ENCODE data around the gene RRBP1.
"Not testable (repeated sequence)": the region's sequence is repeated elsewhere in the genome, so short reads cannot be mapped to it uniquely, and the experiment has no call there.

The RRBP1 gene

GRCh38 chr20:17663486-17663885, 18.6 kb downstream of the RRBP1 start:
- peak; percentile 40 for DNase-seq (ENCODE audit: low read depth)

- DNase-seq (ENCODE audit: low read depth) = no peak
These were observed 19.0 kb downstream of the RRBP1 start for GRCh38 chr20:17663040-17663399.

GRCh38 chr20:17662333-17663039, 19.6 kb downstream of the RRBP1 start:
- DNase-seq (ENCODE audit: low read depth) = peak; percentile 84

GRCh38 chr20:17661121-17661744, 20.8 kb downstream of the RRBP1 start:
- DNase-seq (ENCODE audit: low read depth) = peak; percentile 62

- no peak for DNase-seq (ENCODE audit: low read depth)
These were observed 21.4 kb downstream of the RRBP1 start for GRCh38 chr20:17660667-17661066.

- no peak for DNase-seq (ENCODE audit: low read depth)
These were observed 22.2 kb downstream of the RRBP1 start for GRCh38 chr20:17659801-17660200.

- DNase-seq (ENCODE audit: low read depth) = not testable (repeated sequence)
These were observed 22.7 kb downstream of the RRBP1 start for GRCh38 chr20:17659344-17659743.

- DNase-seq (ENCODE audit: low read depth) = no peak
These were observed 23.4 kb downstream of the RRBP1 start for GRCh38 chr20:17658648-17658993.

GRCh38 chr20:17657898-17658647, 24.0 kb downstream of the RRBP1 start:
- DNase-seq (ENCODE audit: low read depth) = no peak

GRCh38 chr20:17657079-17657825, 24.8 kb downstream of the RRBP1 start:
- DNase-seq (ENCODE audit: low read depth) = no peak

- DNase-seq (ENCODE audit: low read depth) = no peak
These were observed 26.1 kb downstream of the RRBP1 start for GRCh38 chr20:17655865-17656479.

- DNase-seq (ENCODE audit: low read depth) = no peak
These were observed 26.8 kb downstream of the RRBP1 start for GRCh38 chr20:17655286-17655651.

- DNase-seq (ENCODE audit: low read depth) = peak; percentile 39
These were observed 27.3 kb downstream of the RRBP1 start for GRCh38 chr20:17654649-17655285.

GRCh38 chr20:17653835-17654648, 28.0 kb downstream of the RRBP1 start:
- DNase-seq (ENCODE audit: low read depth) = no peak

- DNase-seq (ENCODE audit: low read depth) = no peak
These were observed 29.6 kb downstream of the RRBP1 start for GRCh38 chr20:17652411-17652810.

- DNase-seq (ENCODE audit: low read depth) = no peak
These were observed 30.2 kb downstream of the RRBP1 start for GRCh38 chr20:17651760-17652388.

GRCh38 chr20:17651129-17651759, 30.8 kb downstream of the RRBP1 start:
- peak; percentile 34 for DNase-seq (ENCODE audit: low read depth)

- DNase-seq (ENCODE audit: low read depth) = no peak
These were observed 31.5 kb downstream of the RRBP1 start for GRCh38 chr20:17650301-17651128.

Measured in fibroblast of gingiva (primary cell).